Naive thymus-derived CD8-positive, alpha-beta T cell (primary cell): ENCODE measurements around the gene NRN1L. TPM values are rescaled to one million over a fixed set of nuclear protein-coding genes. Genes with fewer than 3 reads are reported as not detected.

Experiments used
- ATAC-seq, 2 donors: fragments of 150-1000 bp; cut with Tn5 transposase in 1 of 2; sonication (Bioruptor Pico), chemical (Tn5 transposase) in 1 of 2; 1 replicate in 1 of 2; 2 replicates in 1 of 2; pipeline ENCODE4 v1.10.0; 2021; ENCODE audit warnings: mild to moderate bottlenecking in 2 of 2, moderate library complexity in 2 of 2
- POLR2A ChIA-PET: fragments of 350-600 bp; sonication (Branson Sonifier 250); formaldehyde crosslinking; loops from one replicate; lab custom pipeline; 2021; ENCODE audit warnings: antibody characterized with exemption; lab: Charles Lee
- DNase-seq, 10 donors: peaks; one replicate each; pipeline versions ENCODE4 v3.0.0 to v3.0.0-alpha.2; 2020 to 2022
- H3K27ac Mint-ChIP-seq, 10 donors: one replicate each; pipeline ENCODE4 v1.8.0; 2020 to 2022; ENCODE audit warnings: mild to moderate bottlenecking in 10 of 10, mixed read lengths in 10 of 10, moderate library complexity in 4 of 10, inconsistent platforms in 1 of 10
- H3K27me3 Mint-ChIP-seq, 5 donors: one replicate each; pipeline ENCODE4 v1.8.0; 2021 to 2022; ENCODE audit warnings: mixed read lengths in 5 of 5
- H3K36me3 Mint-ChIP-seq, 3 donors: one replicate each; pipeline ENCODE4 v1.8.0; 2020 to 2022; ENCODE audit warnings: mixed read lengths in 3 of 3, mild to moderate bottlenecking in 2 of 3, inconsistent platforms in 1 of 3
- H3K4me1 Mint-ChIP-seq, 4 donors: one replicate each; pipeline ENCODE4 v1.8.0; 2021 to 2022; ENCODE audit warnings: mixed read lengths in 4 of 4
- H3K4me3 Mint-ChIP-seq, 10 donors: one replicate each; pipeline ENCODE4 v1.8.0; 2020 to 2022; ENCODE audit warnings: mild to moderate bottlenecking in 10 of 10, mixed read lengths in 10 of 10, moderate library complexity in 6 of 10, inconsistent platforms in 1 of 10
- H3K9me3 Mint-ChIP-seq, 9 donors: one replicate each; pipeline ENCODE4 v1.8.0; 2020 to 2022; ENCODE audit warnings: mixed read lengths in 9 of 9, mild to moderate bottlenecking in 3 of 9, inconsistent platforms in 1 of 9, moderate library complexity in 1 of 9
- polyA plus RNA-seq, 3 donors: library from polyadenylated mRNA; unstranded; fragments of 300-500 nt; fragmentation: Illumina TruSeq; gene quantifications; one replicate each; pipeline ENCODE4 v1.2.3, GENCODE V29; 2021
- total RNA-seq, 8 experiments: library from RNA in 2 of 8; stranded (reverse) in 2 of 8; gene quantifications; one replicate each; pipeline ENCODE4 v1.2.3 and lab custom pipeline; 2021 to 2026

The NRN1L gene
- total and polyA plus RNA-seq, 5 experiments from 2014 or later = 2.6 to 5.3 TPM; not detected in 3

DNA sequence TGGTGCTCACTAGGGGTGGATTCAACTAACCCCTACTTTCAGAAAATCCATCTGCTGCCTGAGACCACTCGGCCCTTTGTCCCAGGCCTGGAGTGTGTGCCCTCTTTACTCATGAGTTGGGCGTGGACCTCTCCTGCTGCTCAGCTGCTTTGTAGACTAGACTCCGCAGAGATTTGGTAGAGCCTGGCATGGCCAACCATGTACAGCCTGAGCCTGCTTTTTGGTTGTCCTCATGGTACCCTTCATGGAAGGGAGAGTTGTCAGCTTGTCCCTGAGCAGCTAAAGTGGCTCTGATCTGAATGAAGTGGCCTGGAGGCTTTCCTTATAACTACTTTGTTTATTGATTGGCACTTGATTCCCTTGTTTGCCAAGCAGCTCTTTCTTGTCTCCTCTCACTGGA is 10.3 kb upstream of the NRN1L start:
- Mint-ChIP-seq H3K36me3 (peaks cover 0 to 47% (median 8%) of the 10 kb centered on the region in 3 donors), H3K9me3 (no peaks in the 10 kb centered on the region), H3K27me3 (no peaks in the 10 kb centered on the region), H3K4me1 (peaks cover 20 to 39% (median 33%) of the 10 kb centered on the region in 4 donors), H3K27ac (peak overlapping the region; percentile 70 to 95 (median 94)), H3K4me3 (peak overlapping the region; percentile 87 to 95 (median 90))
- no peak for DNase-seq
- POLR2A ChIA-PET = interaction anchor here (0.5 to 2.6 kb wide), 4 partner anchors 9 to 293 kb away, joined by 4 to 9 read pairs (median 8); partner anchors contain the start of genes NRN1L and PSKH1
- no peak for ATAC-seq

DNA sequence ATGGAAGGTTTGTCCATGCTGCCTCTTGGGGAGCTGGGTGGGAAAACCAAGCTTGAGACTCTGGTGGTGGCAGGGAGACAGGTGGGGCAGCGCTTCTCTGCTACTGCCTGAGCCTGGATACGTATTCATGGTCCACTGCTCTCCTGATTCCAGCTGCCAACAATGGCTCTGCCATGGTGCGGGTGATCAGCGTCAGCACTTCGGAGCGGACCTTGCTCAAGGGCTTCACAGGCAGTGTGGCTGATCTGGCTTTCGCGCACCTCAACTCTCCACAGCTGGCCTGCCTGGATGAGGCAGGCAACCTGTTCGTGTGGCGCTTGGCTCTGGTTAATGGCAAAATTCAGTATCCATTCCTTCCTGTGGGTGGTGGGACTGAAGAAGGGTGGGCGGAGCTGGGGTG is 7.6 kb upstream of the NRN1L start:
- peaks cover 20 to 39% (median 32%) of the 10 kb centered on the region in 4 donors for H3K4me1 Mint-ChIP-seq
- ATAC-seq (no peak), DNase-seq (no peak)
- H3K27ac Mint-ChIP-seq = peak overlapping the region in 1 of 10 donors; percentile 17
- H3K4me3 Mint-ChIP-seq = no peak overlapping the region
- no peaks in the 10 kb centered on the region for H3K9me3 Mint-ChIP-seq
- no peaks in the 10 kb centered on the region for H3K27me3 Mint-ChIP-seq
- POLR2A ChIA-PET = interaction anchor here (1.7 kb wide), 1 partner anchor 34 kb away, joined by 4 read pairs; no protein-coding TSS in a partner anchor
- peaks cover 0 to 53% (median 7%) of the 10 kb centered on the region in 3 donors for H3K36me3 Mint-ChIP-seq

DNA sequence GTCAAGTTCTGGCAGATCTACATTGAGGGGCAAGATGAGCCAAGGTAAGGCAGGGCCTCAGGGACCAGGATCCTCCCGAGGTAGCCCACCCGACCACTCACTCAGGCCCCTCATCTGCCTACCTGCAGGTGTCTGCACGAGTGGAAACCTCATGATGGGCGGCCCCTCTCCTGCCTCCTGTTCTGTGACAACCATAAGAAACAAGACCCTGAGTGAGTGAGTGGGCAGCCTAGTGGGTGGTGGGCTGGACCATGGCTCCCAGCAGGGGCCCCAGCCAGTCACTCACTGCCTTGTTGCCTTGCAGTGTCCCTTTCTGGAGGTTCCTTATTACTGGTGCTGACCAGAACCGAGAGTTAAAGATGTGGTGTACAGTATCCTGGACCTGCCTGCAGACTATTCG is 6.5 kb upstream of the NRN1L start:
- POLR2A ChIA-PET = interaction anchor here (0.9 to 1.7 kb wide), 2 partner anchors 35 to 58 kb away, joined by 3 to 4 read pairs; no protein-coding TSS in a partner anchor
- Mint-ChIP-seq H3K4me1 (peaks cover 20 to 32% (median 29%) of the 10 kb centered on the region in 4 donors), H3K36me3 (peaks cover 0 to 58% (median 8%) of the 10 kb centered on the region in 3 donors), H3K27me3 (no peaks in the 10 kb centered on the region), H3K4me3 (no peak overlapping the region), H3K9me3 (no peaks in the 10 kb centered on the region), H3K27ac (no peak overlapping the region)
- no peak for ATAC-seq
- DNase-seq = no peak

DNA sequence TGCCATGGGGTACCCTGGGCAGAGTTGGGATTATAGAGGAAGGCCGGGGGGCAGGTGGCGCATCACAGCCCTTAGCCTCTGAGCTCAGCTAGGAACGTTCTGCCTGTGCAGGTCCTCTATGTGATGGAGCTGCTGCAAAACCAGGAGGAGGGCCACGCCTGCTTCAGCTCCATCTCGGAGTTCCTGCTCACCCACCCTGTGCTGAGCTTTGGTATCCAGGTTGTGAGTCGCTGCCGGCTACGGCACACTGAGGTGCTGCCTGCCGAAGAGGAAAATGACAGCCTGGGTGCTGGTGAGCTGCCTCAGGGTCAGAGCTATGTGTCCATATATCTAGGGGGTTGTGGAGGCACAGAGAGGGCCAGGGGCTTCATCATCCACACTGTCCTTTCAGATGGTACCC is 5.8 kb upstream of the NRN1L start:
- Mint-ChIP-seq H3K36me3 (peaks cover 0 to 65% (median 14%) of the 10 kb centered on the region in 3 donors), H3K4me3 (no peak overlapping the region), H3K27ac (peak overlapping the region in 2 of 10 donors; percentile 66 to 77)

DNA sequence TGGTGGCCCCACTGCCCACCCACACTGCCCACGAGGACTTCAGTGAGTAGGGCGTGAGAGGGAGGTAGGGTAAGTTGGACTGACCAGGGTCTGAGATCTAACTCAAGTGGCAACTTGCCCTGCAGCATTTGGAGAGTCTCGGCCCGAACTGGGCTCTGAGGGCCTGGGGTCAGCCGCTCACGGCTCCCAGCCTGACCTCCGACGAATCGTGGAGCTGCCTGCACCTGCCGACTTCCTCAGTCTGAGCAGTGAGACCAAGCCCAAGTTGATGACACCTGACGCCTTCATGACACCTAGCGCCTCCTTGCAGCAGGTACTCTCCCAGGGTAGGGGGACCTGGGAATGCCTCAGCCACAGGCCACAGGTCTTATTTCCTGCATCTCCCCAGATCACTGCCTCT is 5.2 kb upstream of the NRN1L start:
- Mint-ChIP-seq H3K27me3 (no peaks in the 10 kb centered on the region), H3K27ac (no peak overlapping the region), H3K9me3 (no peaks in the 10 kb centered on the region), H3K36me3 (peaks cover 0 to 67% (median 14%) of the 10 kb centered on the region in 3 donors), H3K4me3 (no peak overlapping the region), H3K4me1 (peaks cover 17 to 25% (median 21%) of the 10 kb centered on the region in 4 donors)
- DNase-seq = no peak
- POLR2A ChIA-PET = interaction anchor here (0.6 kb wide), 1 partner anchor 39 kb away, joined by 4 read pairs; no protein-coding TSS in a partner anchor
- no peak for ATAC-seq

More for the DNA sequence above, 5.8 kb upstream of the NRN1L start:
- Mint-ChIP-seq H3K4me1 (peaks cover 22 to 31% (median 27%) of the 10 kb centered on the region in 4 donors), H3K27me3 (no peaks in the 10 kb centered on the region), H3K9me3 (no peaks in the 10 kb centered on the region)
- DNase-seq (no peak), ATAC-seq (no peak)
- POLR2A ChIA-PET = interaction anchor here (0.5 kb wide), 1 partner anchor 39 kb away, joined by 4 read pairs; no protein-coding TSS in a partner anchor

DNA sequence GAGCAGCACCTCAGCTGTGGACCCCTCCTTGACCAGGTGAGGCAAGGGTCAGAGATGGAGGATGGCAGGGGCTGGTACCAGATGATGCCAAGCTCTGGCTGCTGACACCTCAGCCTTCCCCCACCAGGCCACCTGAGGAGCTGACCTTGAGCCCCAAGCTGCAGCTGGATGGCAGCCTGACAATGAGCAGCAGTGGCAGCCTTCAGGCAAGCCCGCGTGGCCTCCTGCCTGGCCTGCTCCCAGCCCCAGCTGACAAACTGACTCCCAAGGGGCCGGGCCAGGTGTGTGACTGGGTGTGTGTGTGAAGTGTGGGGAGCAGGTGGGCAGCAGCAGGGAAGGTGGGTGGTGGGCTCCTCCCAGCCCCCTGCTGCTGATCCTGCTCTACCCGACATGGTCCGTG is 4.7 kb upstream of the NRN1L start:
- peaks cover 13 to 20% (median 18%) of the 10 kb centered on the region in 4 donors for H3K4me1 Mint-ChIP-seq
- ATAC-seq (no peak), DNase-seq (no peak)
- H3K4me3 Mint-ChIP-seq = no peak overlapping the region
- POLR2A ChIA-PET = interaction anchor here (0.6 kb wide), 1 partner anchor 40 kb away, joined by 4 read pairs; no protein-coding TSS in a partner anchor
- H3K9me3 Mint-ChIP-seq = no peaks in the 10 kb centered on the region
- H3K36me3 Mint-ChIP-seq = peaks cover 0 to 71% (median 14%) of the 10 kb centered on the region in 3 donors
- no peak overlapping the region for H3K27ac Mint-ChIP-seq
- no peaks in the 10 kb centered on the region for H3K27me3 Mint-ChIP-seq

DNA sequence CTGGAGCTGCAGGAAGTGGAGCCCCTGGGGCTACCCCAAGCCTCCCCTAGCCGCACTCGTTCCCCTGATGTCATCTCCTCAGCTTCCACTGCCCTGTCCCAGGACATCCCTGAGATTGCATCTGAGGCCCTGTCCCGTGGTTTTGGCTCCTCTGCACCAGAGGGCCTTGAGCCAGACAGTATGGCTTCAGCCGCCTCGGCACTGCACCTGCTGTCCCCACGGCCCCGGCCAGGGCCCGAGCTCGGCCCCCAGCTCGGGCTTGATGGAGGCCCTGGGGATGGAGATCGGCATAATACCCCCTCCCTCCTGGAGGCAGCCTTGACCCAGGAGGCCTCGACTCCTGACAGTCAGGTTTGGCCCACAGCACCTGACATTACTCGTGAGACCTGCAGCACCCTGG is 4.1 kb upstream of the NRN1L start:
- no peak overlapping the region for H3K27ac Mint-ChIP-seq
- no peak overlapping the region for H3K4me3 Mint-ChIP-seq
- peaks cover 6 to 14% (median 12%) of the 10 kb centered on the region in 4 donors for H3K4me1 Mint-ChIP-seq
- POLR2A ChIA-PET = interaction anchor here (0.6 kb wide), 1 partner anchor 9 kb away, joined by 5 read pairs; no protein-coding TSS in a partner anchor
- H3K9me3 Mint-ChIP-seq = no peaks in the 10 kb centered on the region
- no peak for ATAC-seq
- DNase-seq = no peak
- H3K27me3 Mint-ChIP-seq = no peaks in the 10 kb centered on the region
- H3K36me3 Mint-ChIP-seq = peaks cover 0 to 71% (median 14%) of the 10 kb centered on the region in 3 donors

DNA sequence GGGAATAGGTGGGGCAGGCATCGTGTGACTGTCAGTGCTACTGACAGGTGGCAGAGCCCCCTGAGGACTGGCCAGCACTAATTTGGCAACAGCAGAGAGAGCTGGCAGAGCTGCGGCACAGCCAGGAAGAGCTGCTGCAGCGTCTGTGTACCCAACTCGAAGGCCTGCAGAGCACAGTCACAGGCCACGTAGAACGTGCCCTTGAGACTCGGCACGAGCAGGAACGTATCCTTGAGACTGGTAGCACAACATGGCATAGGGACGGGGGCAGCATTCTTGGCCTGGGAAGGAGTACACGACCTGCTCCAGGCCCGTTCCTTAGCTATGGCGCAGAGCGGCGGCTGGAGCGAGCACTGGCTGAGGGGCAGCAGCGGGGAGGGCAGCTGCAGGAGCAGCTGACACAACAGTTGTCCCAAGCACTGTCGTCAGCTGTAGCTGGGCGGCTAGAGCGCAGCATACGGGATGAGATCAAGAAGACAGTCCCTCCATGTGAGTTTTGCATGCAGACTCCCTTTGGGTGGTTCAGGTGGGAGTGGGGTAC is 3.0 kb upstream of the NRN1L start:
- Mint-ChIP-seq H3K36me3 (peaks cover 0 to 71% (median 14%) of the 10 kb centered on the region in 3 donors), H3K27me3 (no peaks in the 10 kb centered on the region), H3K27ac (peak overlapping the region in 1 of 10 donors; percentile 28), H3K4me3 (no peak overlapping the region), H3K4me1 (peaks cover 0 to 7% (median 5%) of the 10 kb centered on the region in 4 donors), H3K9me3 (no peaks in the 10 kb centered on the region)
- DNase-seq = no peak
- ATAC-seq = no peak
- POLR2A ChIA-PET = interaction anchor here (1.7 to 3.2 kb wide), 2 partner anchors 11 to 55 kb away, joined by 7 to 14 read pairs; partner anchors contain the start of genes PSKH1 and PSMB10

DNA sequence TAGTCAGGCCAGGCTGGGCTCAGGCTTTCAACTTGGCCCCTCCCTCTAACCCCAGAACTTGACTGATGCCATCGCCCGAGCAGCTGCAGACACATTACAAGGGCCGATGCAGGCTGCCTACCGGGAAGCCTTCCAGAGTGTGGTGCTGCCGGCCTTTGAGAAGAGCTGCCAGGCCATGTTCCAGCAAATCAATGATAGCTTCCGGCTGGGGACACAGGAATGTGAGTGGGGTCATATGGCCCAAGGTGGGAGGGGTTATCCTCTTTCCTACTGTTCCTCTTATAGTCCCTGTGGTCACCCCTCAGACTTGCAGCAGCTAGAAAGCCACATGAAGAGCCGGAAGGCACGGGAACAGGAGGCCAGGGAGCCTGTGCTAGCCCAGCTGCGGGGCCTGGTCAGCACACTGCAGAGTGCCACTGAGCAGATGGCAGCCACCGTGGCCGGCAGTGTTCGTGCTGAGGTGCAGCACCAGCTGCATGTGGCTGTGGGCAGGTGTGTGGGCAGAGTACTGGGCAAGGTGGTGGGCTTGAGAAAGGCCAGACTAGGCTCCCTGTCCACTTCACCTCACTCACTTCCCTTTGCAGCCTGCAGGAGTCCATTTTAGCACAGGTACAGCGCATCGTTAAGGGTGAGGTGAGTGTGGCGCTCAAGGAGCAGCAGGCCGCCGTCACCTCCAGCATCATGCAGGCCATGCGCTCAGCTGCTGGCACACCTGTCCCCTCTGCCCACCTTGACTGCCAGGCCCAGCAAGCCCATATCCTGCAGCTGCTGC is 2.1 kb upstream of the NRN1L start:
- Mint-ChIP-seq H3K27me3 (no peaks in the 10 kb centered on the region), H3K9me3 (no peaks in the 10 kb centered on the region), H3K4me3 (no peak overlapping the region), H3K27ac (peak overlapping the region in 1 of 10 donors; percentile 76), H3K36me3 (peaks cover 0 to 69% (median 14%) of the 10 kb centered on the region in 3 donors), H3K4me1 (peaks cover 0 to 7% (median 5%) of the 10 kb centered on the region in 4 donors)
- POLR2A ChIA-PET = interaction anchor here (1.6 to 3.2 kb wide), 4 partner anchors 9 to 54 kb away, joined by 6 to 14 read pairs (median 8); partner anchors contain the start of genes CTRL, EDC4, PSKH1 and PSMB10
- DNase-seq (no peak), ATAC-seq (no peak)

DNA sequence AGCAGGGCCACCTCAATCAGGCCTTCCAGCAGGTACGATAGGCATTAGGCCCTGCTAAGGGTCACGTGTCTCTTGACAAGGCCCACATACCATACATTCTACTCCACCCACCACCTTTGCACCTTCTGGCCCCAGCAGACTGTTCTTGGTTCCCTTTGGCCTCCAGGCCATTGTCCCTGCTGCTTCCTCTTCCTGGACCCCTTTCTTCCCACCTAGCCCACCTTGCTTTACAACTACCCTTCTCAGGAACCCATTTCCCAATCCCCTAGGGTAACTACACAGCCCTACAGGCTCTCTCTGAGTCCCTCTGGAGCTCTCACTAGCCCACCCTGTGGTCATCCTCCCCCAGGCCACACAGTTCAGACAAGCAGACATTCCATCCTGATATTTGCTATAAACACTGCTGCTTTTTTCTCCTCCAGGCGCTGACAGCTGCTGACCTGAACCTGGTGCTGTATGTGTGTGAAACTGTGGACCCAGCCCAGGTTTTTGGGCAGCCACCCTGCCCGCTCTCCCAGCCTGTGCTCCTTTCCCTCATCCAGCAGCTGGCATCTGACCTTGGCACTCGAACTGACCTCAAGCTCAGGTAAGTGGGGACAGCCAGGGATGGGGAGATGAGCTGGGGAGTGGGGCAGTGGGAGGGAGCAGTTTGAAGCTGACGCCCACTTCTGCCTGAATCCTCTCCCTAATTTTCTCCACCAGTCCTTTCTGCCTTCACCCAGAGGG is 1.4 kb upstream of the NRN1L start:
- peak overlapping the region in 4 of 10 donors; percentile 47 to 78 (median 66) for H3K27ac Mint-ChIP-seq
- peaks cover 0 to 64% (median 13%) of the 10 kb centered on the region in 3 donors for H3K36me3 Mint-ChIP-seq
- peaks cover 0 to 7% (median 5%) of the 10 kb centered on the region in 4 donors for H3K4me1 Mint-ChIP-seq
- POLR2A ChIA-PET = interaction anchor here (0.8 to 3.2 kb wide), 7 partner anchors 10 to 202 kb away, joined by 4 to 14 read pairs (median 6); partner anchors contain the start of genes CTRL, EDC4, NFATC3 and PSKH1
- ATAC-seq = peak; percentile 14 to 20
- no peaks in the 10 kb centered on the region for H3K27me3 Mint-ChIP-seq
- H3K9me3 Mint-ChIP-seq = no peaks in the 10 kb centered on the region
- H3K4me3 Mint-ChIP-seq = no peak overlapping the region
- DNase-seq = no peak

DNA sequence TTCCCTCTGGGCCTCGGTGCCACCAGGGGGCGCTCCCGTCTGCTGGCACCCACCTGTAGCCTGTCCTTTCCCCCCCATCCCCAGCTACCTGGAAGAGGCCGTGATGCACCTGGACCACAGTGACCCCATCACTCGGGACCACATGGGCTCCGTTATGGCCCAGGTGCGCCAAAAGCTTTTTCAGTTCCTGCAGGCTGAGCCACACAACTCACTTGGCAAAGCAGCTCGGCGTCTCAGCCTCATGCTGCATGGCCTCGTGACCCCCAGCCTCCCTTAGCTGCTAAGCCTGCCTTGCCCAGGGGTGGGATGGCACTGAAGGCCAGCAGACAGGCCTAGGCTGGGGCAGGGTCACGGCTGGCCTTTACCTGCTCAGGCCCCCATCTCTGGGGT is 818 bp upstream of the NRN1L start:
- peak; percentile 58 to 86 (median 76) for DNase-seq
- Mint-ChIP-seq H3K4me1 (peaks cover 0 to 7% (median 5%) of the 10 kb centered on the region in 4 donors), H3K36me3 (peaks cover 0 to 60% (median 13%) of the 10 kb centered on the region in 3 donors), H3K9me3 (no peaks in the 10 kb centered on the region), H3K27me3 (no peaks in the 10 kb centered on the region), H3K27ac (peak overlapping the region in 3 of 10 donors; percentile 43 to 76 (median 47)), H3K4me3 (no peak overlapping the region)
- ATAC-seq = peak; percentile 89 to 92
- POLR2A ChIA-PET = interaction anchor here (0.7 to 3.2 kb wide), 7 partner anchors 10 to 201 kb away, joined by 3 to 14 read pairs (median 4); partner anchors contain the start of genes CTRL, EDC4, NFATC3 and PSMB10
